Measurements from ENCODE around the gene NR1I3.

The NR1I3 gene

DNA sequence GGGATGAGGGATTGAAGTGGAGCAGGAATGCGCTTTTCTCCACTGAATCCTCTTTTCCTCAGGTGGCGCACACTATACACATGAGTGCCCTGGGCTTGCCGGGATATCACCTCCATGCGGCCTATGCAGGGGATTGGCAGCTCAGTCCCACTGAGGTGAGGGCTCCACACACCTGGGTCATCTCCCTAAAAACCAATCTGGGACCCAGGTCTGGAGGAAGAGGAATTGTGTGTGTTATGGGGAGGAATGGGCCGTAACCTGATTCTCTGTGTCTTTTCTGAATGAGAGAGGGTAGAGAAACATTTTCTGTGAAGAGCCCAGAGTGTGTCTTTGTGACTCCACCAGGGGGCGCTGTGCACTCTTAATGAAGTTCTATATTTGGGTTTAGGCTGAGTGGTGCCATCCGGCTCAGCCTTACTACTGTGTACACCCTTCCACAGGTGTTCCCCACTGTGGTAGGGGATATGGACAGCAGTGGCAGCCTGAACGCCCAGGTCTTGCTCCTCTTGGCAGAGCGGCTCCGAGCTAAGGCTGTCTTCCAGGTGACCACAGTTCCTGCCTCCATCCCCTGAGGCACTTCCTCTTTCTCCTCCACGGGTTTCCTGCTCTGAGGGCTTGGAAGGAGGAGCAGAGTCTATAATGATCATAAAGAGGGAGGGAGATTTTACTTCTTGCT, 10.7 kb downstream of the NR1I3 start:
- Histone ChIP-seq H3K9ac (ENCODE audit: low read length) (peak overlapping the region; percentile 33), H3K79me2 (ENCODE audit: low read length) (peaks cover 6% of the 10 kb centered on the region; the same call in 1 of the 2 replicates), H3K9me3 (ENCODE audit: insufficient read depth, low read length) (no peaks in the 10 kb centered on the region), H3K36me3 (replicated peaks; ENCODE audit: low read depth, low read length) (peaks cover 7% of the 10 kb centered on the region), H3K27me3 (ENCODE audit: low read depth, low read length) (no peaks in the 10 kb centered on the region), H3K4me2 (ENCODE audit: low read length) (peak overlapping the region; percentile 100), H3K4me1 (ENCODE audit: low read length) (peaks cover 21% of the 10 kb centered on the region), H2AFZ (ENCODE audit: low read depth, low read length) (peak overlapping the region; percentile 57; the same call in 1 of the 2 replicates), H3K4me3 (ENCODE audit: low read length) (peak overlapping the region; percentile 95), H4K20me1 (ENCODE audit: insufficient read depth, low read length) (no peaks in the 10 kb centered on the region), H3K27ac (ENCODE audit: low read length) (0 out of 2 replicates have a peak overlapping the region, but pooled peaks have one; percentile 0)
- TF ChIP-seq, protein P1, sequence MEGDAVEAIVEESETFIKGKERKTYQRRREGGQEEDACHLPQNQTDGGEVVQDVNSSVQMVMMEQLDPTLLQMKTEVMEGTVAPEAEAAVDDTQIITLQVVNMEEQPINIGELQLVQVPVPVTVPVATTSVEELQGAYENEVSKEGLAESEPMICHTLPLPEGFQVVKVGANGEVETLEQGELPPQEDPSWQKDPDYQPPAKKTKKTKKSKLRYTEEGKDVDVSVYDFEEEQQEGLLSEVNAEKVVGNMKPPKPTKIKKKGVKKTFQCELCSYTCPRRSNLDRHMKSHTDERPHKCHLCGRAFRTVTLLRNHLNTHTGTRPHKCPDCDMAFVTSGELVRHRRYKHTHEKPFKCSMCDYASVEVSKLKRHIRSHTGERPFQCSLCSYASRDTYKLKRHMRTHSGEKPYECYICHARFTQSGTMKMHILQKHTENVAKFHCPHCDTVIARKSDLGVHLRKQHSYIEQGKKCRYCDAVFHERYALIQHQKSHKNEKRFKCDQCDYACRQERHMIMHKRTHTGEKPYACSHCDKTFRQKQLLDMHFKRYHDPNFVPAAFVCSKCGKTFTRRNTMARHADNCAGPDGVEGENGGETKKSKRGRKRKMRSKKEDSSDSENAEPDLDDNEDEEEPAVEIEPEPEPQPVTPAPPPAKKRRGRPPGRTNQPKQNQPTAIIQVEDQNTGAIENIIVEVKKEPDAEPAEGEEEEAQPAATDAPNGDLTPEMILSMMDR (IDR thresholded peaks at IDR 0.05; ENCODE audit: low read depth, low read length) = peak; percentile 98
- no peak for TF ChIP-seq EZH2phosphoT487 (IDR thresholded peaks at IDR 0.05; ENCODE audit: low read depth)

DNA sequence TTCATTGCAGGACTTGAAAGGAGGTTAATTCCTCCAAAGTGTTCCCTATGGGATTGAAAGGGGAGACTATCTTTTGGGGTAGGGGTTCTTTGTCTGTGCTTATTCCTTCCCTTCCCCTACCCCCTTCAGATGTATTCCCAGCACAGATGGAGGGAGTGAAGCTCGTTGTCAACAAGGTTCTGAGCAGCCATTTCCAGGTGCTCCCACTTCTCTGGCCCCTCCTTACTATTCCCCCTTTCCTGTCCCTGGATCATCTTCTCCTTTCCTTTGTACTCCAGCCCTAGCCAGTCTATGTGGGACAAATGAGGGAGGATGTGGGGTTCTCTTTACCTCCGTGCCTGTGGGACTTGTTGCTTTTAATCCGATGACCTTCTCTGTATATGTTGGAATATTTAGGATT, 11.2 kb downstream of the NR1I3 start:
- Histone ChIP-seq H3K27ac (ENCODE audit: low read length) (no peak overlapping the region), H3K27me3 (ENCODE audit: low read depth, low read length) (no peaks in the 10 kb centered on the region), H3K36me3 (replicated peaks; ENCODE audit: low read depth, low read length) (peaks cover 7% of the 10 kb centered on the region), H2AFZ (ENCODE audit: low read depth, low read length) (no peak overlapping the region), H3K79me2 (ENCODE audit: low read length) (peaks cover 6% of the 10 kb centered on the region; the same call in 1 of the 2 replicates), H3K4me1 (ENCODE audit: low read length) (peaks cover 21% of the 10 kb centered on the region), H3K4me3 (ENCODE audit: low read length) (peak overlapping the region; percentile 95), H3K4me2 (ENCODE audit: low read length) (peak overlapping the region; percentile 100), H4K20me1 (ENCODE audit: insufficient read depth, low read length) (no peaks in the 10 kb centered on the region), H3K9ac (ENCODE audit: low read length) (peak overlapping the region; percentile 71), H3K9me3 (ENCODE audit: insufficient read depth, low read length) (no peaks in the 10 kb centered on the region)
- TF ChIP-seq EZH2phosphoT487 (IDR thresholded peaks at IDR 0.05; ENCODE audit: low read depth) = no peak
- TF ChIP-seq, protein P1 (IDR thresholded peaks at IDR 0.05; ENCODE audit: low read depth, low read length) = no peak

DNA sequence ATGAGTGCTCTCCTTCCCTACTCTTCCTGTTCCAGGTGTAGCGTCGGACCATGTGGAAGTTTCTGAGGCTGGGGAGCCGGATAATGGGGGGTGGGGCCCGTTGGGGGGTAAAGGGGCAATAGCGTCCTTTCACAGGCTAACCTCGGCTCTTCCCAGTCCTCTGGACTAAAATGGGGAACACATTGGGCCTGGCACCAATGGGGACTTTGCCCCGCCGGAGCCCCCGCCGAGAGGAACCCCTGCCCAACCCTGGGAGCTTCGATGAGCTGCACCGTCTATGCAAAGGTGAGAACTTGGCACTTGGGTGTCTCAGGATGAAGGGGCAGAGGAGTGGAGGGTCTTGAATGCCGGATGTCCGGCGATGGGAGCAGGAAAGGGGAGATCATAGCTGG, 11.7 kb downstream of the NR1I3 start:
- Histone ChIP-seq H3K9me3 (ENCODE audit: insufficient read depth, low read length) (no peaks in the 10 kb centered on the region), H3K27ac (ENCODE audit: low read length) (peak overlapping the region; percentile 16; the same call in 1 of the 2 replicates), H2AFZ (ENCODE audit: low read depth, low read length) (peak overlapping the region; percentile 89; the same call in 1 of the 2 replicates), H3K4me3 (ENCODE audit: low read length) (peak overlapping the region; percentile 95), H4K20me1 (ENCODE audit: insufficient read depth, low read length) (no peaks in the 10 kb centered on the region), H3K4me2 (ENCODE audit: low read length) (peak overlapping the region; percentile 100), H3K79me2 (ENCODE audit: low read length) (peaks cover 6% of the 10 kb centered on the region; the same call in 1 of the 2 replicates), H3K27me3 (ENCODE audit: low read depth, low read length) (no peaks in the 10 kb centered on the region), H3K36me3 (replicated peaks; ENCODE audit: low read depth, low read length) (peaks cover 7% of the 10 kb centered on the region), H3K4me1 (ENCODE audit: low read length) (peaks cover 21% of the 10 kb centered on the region), H3K9ac (ENCODE audit: low read length) (peak overlapping the region; percentile 71)
- no peak for TF ChIP-seq EZH2phosphoT487 (IDR thresholded peaks at IDR 0.05; ENCODE audit: low read depth)
- TF ChIP-seq, protein P1 (IDR thresholded peaks at IDR 0.05; ENCODE audit: low read depth, low read length) = no peak

DNA sequence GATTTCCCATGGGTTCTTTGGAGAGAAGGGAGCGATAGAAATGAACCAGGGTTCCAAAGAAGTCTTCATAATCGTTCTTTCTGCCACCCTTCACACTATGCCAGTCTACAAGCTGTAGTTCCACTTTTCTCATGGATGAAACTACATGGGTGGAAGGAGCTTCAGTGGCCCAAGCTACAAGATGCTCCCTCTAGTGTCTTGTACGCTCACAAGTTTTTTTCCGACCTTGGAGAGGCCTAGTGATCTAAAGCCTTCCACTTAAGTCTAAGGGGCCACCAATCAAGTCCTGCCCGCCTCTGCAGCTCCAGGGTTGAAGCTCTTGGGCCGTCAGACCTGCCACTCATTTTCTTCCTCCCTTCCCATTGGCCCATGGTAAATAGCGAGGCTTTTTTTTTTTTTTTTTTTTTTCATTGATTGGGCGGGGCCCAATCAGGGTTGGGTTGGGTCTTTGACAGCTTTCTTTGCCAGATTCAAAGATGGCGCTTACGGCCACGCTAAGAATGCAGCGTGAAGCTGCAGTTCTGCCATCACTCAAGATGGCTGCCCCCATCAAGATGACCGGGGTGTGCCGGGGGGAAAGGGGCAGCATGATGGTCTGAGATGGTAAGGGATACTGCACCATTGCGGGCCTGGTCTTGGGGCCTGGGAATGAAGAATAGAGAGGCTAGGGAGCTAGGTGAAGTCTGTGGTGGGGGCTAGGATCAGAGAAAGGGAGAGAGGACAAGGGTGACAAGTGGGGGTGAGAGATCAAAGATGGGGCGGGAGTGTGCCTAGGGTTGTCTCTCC, 12.3 kb downstream of the NR1I3 start, which contains the start of gene TOMM40L:
Gene TOMM40L (plus strand): TSS at position 527 of the 786 bp plus-strand sequence. CDS start 430 bp downstream, outside the sequence.
- Histone ChIP-seq H3K4me1 (ENCODE audit: low read length) (peaks cover 21% of the 10 kb centered on the region), H3K9ac (ENCODE audit: low read length) (peak within 1 kb of the TSS; percentile 71), H3K36me3 (replicated peaks; ENCODE audit: low read depth, low read length) (peaks cover 7% of the 10 kb centered on the region), H3K79me2 (ENCODE audit: low read length) (peaks cover 6% of the 10 kb centered on the region; the same call in 1 of the 2 replicates), H3K9me3 (ENCODE audit: insufficient read depth, low read length) (no peaks in the 10 kb centered on the region), H4K20me1 (ENCODE audit: insufficient read depth, low read length) (no peaks in the 10 kb centered on the region), H3K4me2 (ENCODE audit: low read length) (peak within 1 kb of the TSS; percentile 100), H2AFZ (ENCODE audit: low read depth, low read length) (peak within 1 kb of the TSS; percentile 99), H3K27me3 (ENCODE audit: low read depth, low read length) (no peaks in the 10 kb centered on the region), H3K4me3 (ENCODE audit: low read length) (peak within 1 kb of the TSS; percentile 95), H3K27ac (ENCODE audit: low read length) (peak within 1 kb of the TSS; percentile 67)
- no peak for TF ChIP-seq EZH2phosphoT487 (IDR thresholded peaks at IDR 0.05; ENCODE audit: low read depth)
- TF ChIP-seq, protein P1 (IDR thresholded peaks at IDR 0.05; ENCODE audit: low read depth, low read length) = peak; percentile 84

All from OCI-LY3 (cell line).